HFF-Myc (cell line): Measurements from ENCODE around the gene PLA2G2D.
"Not testable (repeated sequence)": the region's sequence is repeated elsewhere in the genome, so short reads cannot be mapped to it uniquely, and the experiment has no call there.

ENCODE experiments used
- DNase-seq: peaks from one replicate; pipeline ENCODE4 v3.0.0-alpha.2; 2011; ENCODE audit warnings: low read depth; ENCODE audit errors: extremely low read depth
- H3K4me3 ChIP-seq: replicated peaks from 2 replicates; pipeline ENCODE4 v1.5.1; 2011; ENCODE audit warnings: low read depth, mild to moderate bottlenecking, control low read depth, low read length
- CTCF ChIP-seq: IDR thresholded peaks from 2 replicates; pipeline ENCODE4 v1.5.1; 2012; ENCODE audit warnings: mild to moderate bottlenecking, low read depth, low read length, control low read depth; ENCODE audit errors: missing control alignments

PLA2G2D gene

DNA sequence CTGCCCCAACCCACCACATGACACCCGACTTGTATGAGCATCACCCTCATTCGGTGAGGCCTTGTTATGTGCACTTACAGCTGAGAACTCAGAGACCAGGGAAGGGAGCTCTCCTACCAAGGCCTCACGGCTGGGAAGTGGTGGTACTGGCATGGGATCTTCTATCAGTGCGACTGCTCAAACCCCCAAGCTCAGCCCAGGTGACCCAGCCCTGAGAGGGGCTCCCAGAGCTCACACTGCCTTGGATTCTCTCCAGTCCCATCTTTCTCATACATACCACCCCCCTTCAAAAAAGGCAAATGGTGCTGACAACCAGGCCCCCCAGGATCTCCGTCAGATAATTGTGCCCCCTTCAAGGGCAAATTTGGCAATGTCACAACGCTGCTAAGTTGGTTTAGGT is 19.0 kb upstream of the PLA2G2D start:
- no peak overlapping the region for H3K4me3 ChIP-seq
- no peak for TF ChIP-seq CTCF
- no peak for DNase-seq

DNA sequence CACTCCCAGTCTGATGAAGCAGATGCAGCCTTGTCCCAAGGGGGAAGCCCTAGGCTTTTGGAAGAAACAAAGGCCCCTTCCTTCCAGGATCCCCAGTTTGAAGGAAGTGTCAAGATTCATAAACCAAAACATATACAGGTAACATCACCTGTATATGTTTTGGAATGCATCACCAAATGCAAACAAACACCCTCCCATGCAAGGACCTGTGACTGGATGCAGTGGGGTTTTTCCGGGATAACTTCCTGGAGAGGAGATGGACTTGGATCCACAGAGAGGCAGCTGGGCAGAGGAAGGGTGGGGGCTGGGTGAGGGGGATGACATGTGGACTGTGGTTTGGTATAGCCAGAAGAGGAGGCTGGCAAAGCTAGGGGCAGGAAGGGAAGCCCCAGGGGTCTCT is 18.3 kb upstream of the PLA2G2D start:
- no peak for TF ChIP-seq CTCF
- H3K4me3 ChIP-seq: no peak overlapping the region
- no peak for DNase-seq

DNA sequence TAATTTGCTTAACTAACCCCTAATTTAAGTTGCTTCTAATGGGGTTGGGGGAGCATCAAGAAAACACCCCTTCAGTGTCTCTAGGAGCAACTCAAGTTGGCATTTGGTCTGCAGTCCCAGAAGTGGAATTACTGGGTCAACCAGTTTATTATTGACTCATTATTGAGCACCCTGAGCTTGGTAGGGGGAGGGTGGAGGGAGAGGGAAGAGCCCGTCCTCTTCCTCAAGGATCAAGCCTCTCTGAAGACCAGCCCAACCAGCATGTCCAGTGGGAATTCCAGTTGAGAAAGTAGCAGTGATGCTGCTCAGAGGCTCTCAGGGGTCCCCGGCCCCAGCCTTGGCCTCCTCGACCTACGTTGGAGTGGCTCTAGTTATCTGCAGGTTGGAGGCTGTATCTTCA is 17.7 kb upstream of the PLA2G2D start:
- DNase-seq: no peak
- H3K4me3 ChIP-seq: no peak overlapping the region
- TF ChIP-seq CTCF: no peak

DNA sequence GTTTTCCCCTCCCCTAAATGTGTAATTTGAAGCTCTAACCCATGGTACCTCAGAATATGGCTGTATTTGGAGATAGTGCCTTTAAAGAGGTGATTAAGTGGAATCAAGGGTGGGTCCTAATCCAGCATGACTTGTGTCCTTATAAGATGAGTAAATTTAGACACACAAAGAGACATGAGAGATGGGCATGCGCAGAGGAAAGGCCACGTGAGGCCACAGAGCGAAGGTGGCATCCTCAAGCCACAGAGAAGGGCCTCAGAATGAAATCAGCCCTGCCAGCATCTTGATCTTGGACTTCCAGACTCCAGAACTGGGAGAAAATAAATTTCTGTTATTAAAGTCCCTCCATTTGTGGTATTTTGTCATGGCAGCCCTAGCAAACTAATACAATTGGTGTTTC is 16.9 kb upstream of the PLA2G2D start:
- DNase-seq: no peak
- H3K4me3 ChIP-seq: no peak overlapping the region
- TF ChIP-seq CTCF: no peak

- no peak overlapping the region for H3K4me3 ChIP-seq
- TF ChIP-seq CTCF: no peak
- DNase-seq: no peak
Measured at GRCh38 chr1:20134995-20135394, 15.7 kb upstream of the PLA2G2D start.

- not testable (repeated sequence) for H3K4me3 ChIP-seq, DNase-seq
Measured at GRCh38 chr1:20130518-20130917, 11.2 kb upstream of the PLA2G2D start.

GRCh38 chr1:20126806-20127440 is 7.6 kb upstream of the PLA2G2D start:
- no peak for TF ChIP-seq CTCF
- H3K4me3 ChIP-seq: no peak overlapping the region
- DNase-seq: no peak
